WTC11 (cell line): ENCODE data around the gene RPS29. TPM values are rescaled to one million over a fixed set of nuclear protein-coding genes. Genes with fewer than 3 reads are reported as not detected.
A peak's percentile ranks its signal among the peaks of the same experiment; 100 is the strongest.

Experiments
- AR ChIP-seq: fragments of 250-450 bp; sonication (Bioruptor Pico); IDR thresholded peaks from 2 replicates; pipeline ENCODE4 v1.9.0; 2021; ENCODE audit warnings: mild to moderate bottlenecking
- ATF6 ChIP-seq: sonication (generic); formaldehyde crosslinking; IDR thresholded peaks from 2 replicates; pipeline ENCODE4 v1.8.1; 2023; ENCODE audit warnings: mild to moderate bottlenecking, missing genetic modification reagents
- CREB1 ChIP-seq: sonication (generic); formaldehyde crosslinking; IDR thresholded peaks from 2 replicates; pipeline ENCODE4 v1.8.0; 2023; ENCODE audit warnings: mild to moderate bottlenecking, missing genetic modification reagents
- E2F4 ChIP-seq: sonication (generic); formaldehyde crosslinking; IDR thresholded peaks from 2 replicates; pipeline ENCODE4 v1.8.1; 2022; ENCODE audit warnings: low read depth, mild to moderate bottlenecking, moderate library complexity, missing genetic modification reagents, borderline replicate concordance
- E2F5 ChIP-seq: sonication (generic); formaldehyde crosslinking; IDR thresholded peaks from 2 replicates; pipeline ENCODE4 v1.8.1; 2022; ENCODE audit warnings: mild to moderate bottlenecking, moderate library complexity, missing genetic modification reagents
- FOXP1 ChIP-seq: sonication (generic); formaldehyde crosslinking; IDR thresholded peaks from 2 replicates; pipeline ENCODE4 v1.8.0; 2022; ENCODE audit warnings: missing genetic modification reagents, mild to moderate bottlenecking, moderate library complexity, borderline replicate concordance
- GRHL2 ChIP-seq: fragments of 250-450 bp; sonication (Bioruptor Pico); IDR thresholded peaks from 2 replicates; pipeline ENCODE4 v1.8.0; 2022; ENCODE audit warnings: mild to moderate bottlenecking, moderate library complexity; ENCODE audit not compliant: insufficient replicate concordance, severe bottlenecking
- KAT7 ChIP-seq: sonication (generic); formaldehyde crosslinking; IDR thresholded peaks from 2 replicates; pipeline ENCODE4 v1.8.1; 2023; ENCODE audit warnings: missing genetic modification reagents, mild to moderate bottlenecking, borderline replicate concordance
- MXD4 ChIP-seq: fragments of 250-450 bp; sonication (Bioruptor Pico); IDR thresholded peaks from 2 replicates; pipeline ENCODE4 v1.8.0; 2021; ENCODE audit warnings: mild to moderate bottlenecking, moderate library complexity, borderline replicate concordance
- MYBL2 ChIP-seq: sonication (generic); formaldehyde crosslinking; IDR thresholded peaks from 2 replicates; pipeline ENCODE4 v1.8.1; 2023; ENCODE audit warnings: mild to moderate bottlenecking, moderate library complexity, missing genetic modification reagents
- NFYB ChIP-seq: sonication (generic); formaldehyde crosslinking; conservative IDR thresholded peaks from 2 replicates; pipeline ENCODE4 v1.8.0; 2022; ENCODE audit warnings: low read depth, missing genetic modification reagents
- PRDM15 ChIP-seq: sonication (generic); formaldehyde crosslinking; IDR thresholded peaks from 2 replicates; pipeline ENCODE4 v1.8.0; 2022; ENCODE audit warnings: missing genetic modification reagents
- SMAD3 ChIP-seq: sonication (generic); formaldehyde crosslinking; IDR thresholded peaks from 2 replicates; pipeline ENCODE4 v1.8.0; 2022; ENCODE audit warnings: missing genetic modification reagents, mild to moderate bottlenecking, borderline replicate concordance
- ZBTB21 ChIP-seq: sonication (generic); formaldehyde crosslinking; IDR thresholded peaks from 2 replicates; pipeline ENCODE4 v1.8.1; 2023; ENCODE audit warnings: mild to moderate bottlenecking, missing genetic modification reagents, borderline replicate concordance
- ZBTB43 ChIP-seq: sonication (generic); formaldehyde crosslinking; IDR thresholded peaks from 2 replicates; pipeline ENCODE4 v1.8.1; 2023; ENCODE audit warnings: mild to moderate bottlenecking, missing genetic modification reagents
- ZNF317 ChIP-seq: sonication (generic); formaldehyde crosslinking; IDR thresholded peaks from 2 replicates; pipeline ENCODE4 v1.8.1; 2023; ENCODE audit warnings: low read depth, mild to moderate bottlenecking, moderate library complexity, missing genetic modification reagents, borderline replicate concordance
- ZNF396 ChIP-seq: fragments of 250-450 bp; sonication (Bioruptor Pico); IDR thresholded peaks from 2 replicates; pipeline ENCODE4 v1.8.0; 2021; ENCODE audit warnings: mild to moderate bottlenecking, moderate library complexity, borderline replicate concordance
- ZNF416 ChIP-seq: fragments of 250-450 bp; sonication (Bioruptor Pico); IDR thresholded peaks from 2 replicates; pipeline ENCODE4 v1.9.0; 2021; ENCODE audit warnings: mild to moderate bottlenecking, inconsistent platforms
- total RNA-seq: library from RNA; stranded (reverse); gene quantifications from 3 replicates; pipeline ENCODE4 v1.2.3, GENCODE V29; 2021

RPS29 gene
- total RNA-seq, 1 experiment from 2014 or later, result 2,168 TPM

GRCh38 chr14:49633640-49634546 lies 47.7 kb upstream of the RPS29 start (continued):
- TF ChIP-seq ZNF396 (no peak), ZBTB21 (no peak; the same call in 1 of the 2 replicates), E2F5 (CRISPR knock-in tag) (no peak; the same call in none of the 2 replicates), MXD4 (CRISPR knock-in tag) (no peak), PRDM15 (CRISPR knock-in tag) (no peak), ZNF317 (no peak; the same call in 1 of the 2 replicates), GRHL2 (CRISPR knock-in tag) (no peak), KAT7 (CRISPR knock-in tag) (no peak; the same call in 1 of the 2 replicates), CREB1 (no peak), E2F4 (CRISPR knock-in tag) (peak; percentile 72; the same call in 1 of the 2 replicates), AR (CRISPR knock-in tag) (no peak), MYBL2 (peak; percentile 12; the same call in 1 of the 2 replicates), NFYB (no peak; the same call in 1 of the 2 replicates), ATF6 (CRISPR knock-in tag) (no peak), FOXP1 (peak; percentile 85), SMAD3 (CRISPR knock-in tag) (no peak), ZNF416 (CRISPR knock-in tag) (0 out of 2 replicates have a peak, but pooled peaks have one; percentile 45), ZBTB43 (CRISPR knock-in tag) (peak; percentile 81; the same call in 1 of the 2 replicates)
- TF ChIP-seq, all 79 proteins: peak for 28
